SK-N-SH (cell line): ENCODE measurements around the gene THSD4. TPM values are rescaled to one million over a fixed set of nuclear protein-coding genes. Genes with fewer than 3 reads are reported as not detected.

Experiments used
- CTCF ChIA-PET: fragments of 300-600, 350-600 bp; formaldehyde crosslinking; extraction: SDS; loops from one replicate; lab custom pipeline; 2021; lab: Yijun Ruan, JAX
- POLR2A ChIA-PET: fragments of 350-600 bp; sonication (Branson Sonifier 250); formaldehyde crosslinking; extraction: SDS; loops from one replicate; lab custom pipeline; 2020; ENCODE audit warnings: antibody characterized with exemption, inconsistent platforms; lab: Yijun Ruan, JAX
- DNase-seq: peaks from one replicate; pipeline ENCODE4 v3.0.0; 2012
- H2AFZ ChIP-seq: fragments of 200-600 bp; sonication (generic); 2 replicates; pipeline ENCODE4 v1.8.1; 2016; ENCODE audit warnings: antibody characterized with exemption, mild to moderate bottlenecking, low read depth
- H3F3A ChIP-seq: fragments of 200-600 bp; sonication (generic); replicated peaks from 2 replicates; pipeline ENCODE3; 2016; ENCODE audit warnings: antibody characterized with exemption, mild to moderate bottlenecking; ENCODE audit not compliant: insufficient read depth
- H3K27ac ChIP-seq, 2 experiments: fragments of 200-500 bp in 1 of 2; fragments of 200-600 bp in 1 of 2; sonication (Bioruptor generic) in 1 of 2; sonication (generic), shearing (Covaris generic) in 1 of 2; 2 replicates each; pipeline versions ENCODE4 v1.5.1 to v1.6.1; 2014 to 2016; ENCODE audit warnings: low read depth in 2 of 2, inconsistent platforms in 1 of 2, low read length in 1 of 2, mild to moderate bottlenecking in 1 of 2, mixed read lengths in 1 of 2
- H3K27me3 ChIP-seq: fragments of 200-600 bp; sonication (generic), shearing (Covaris generic); 2 replicates; pipeline ENCODE4 v1.6.1; 2016; ENCODE audit warnings: mixed run types; ENCODE audit not compliant: insufficient read depth
- H3K36me3 ChIP-seq, 2 experiments: fragments of 200-500 bp in 1 of 2; fragments of 200-600 bp in 1 of 2; sonication (Bioruptor generic) in 1 of 2; sonication (generic) in 1 of 2; replicated peaks in 1 of 2; 2 replicates each; pipeline versions ENCODE3 to v1.5.1; 2014 to 2016; ENCODE audit warnings: low read length in 1 of 2, mild to moderate bottlenecking in 1 of 2; ENCODE audit not compliant: insufficient read depth in 2 of 2, control insufficient read depth in 1 of 2
- H3K4me1 ChIP-seq, 2 experiments: fragments of 200-500 bp in 1 of 2; fragments of 200-600 bp in 1 of 2; sonication (Bioruptor generic) in 1 of 2; sonication (generic), shearing (Covaris generic) in 1 of 2; 2 replicates each; pipeline versions ENCODE4 v1.5.1 to v1.6.1; 2014 to 2016; ENCODE audit warnings: low read depth in 1 of 2, low read length in 1 of 2, mixed run types in 1 of 2; ENCODE audit not compliant: insufficient read depth in 2 of 2, control insufficient read depth in 1 of 2
- H3K4me2 ChIP-seq: fragments of 200-600 bp; sonication (generic), shearing (Covaris generic); 2 replicates; pipeline ENCODE4 v1.6.1; 2017; ENCODE audit warnings: mixed run types
- H3K4me3 ChIP-seq, 2 experiments: fragments of 200-500 bp in 1 of 2; fragments of 200-600 bp in 1 of 2; sonication (Bioruptor generic) in 1 of 2; sonication (generic), shearing (Covaris generic) in 1 of 2; 2 replicates each; pipeline versions ENCODE4 v1.5.1 to v1.8.1; 2014 to 2016; ENCODE audit warnings: low read depth in 2 of 2, inconsistent platforms in 1 of 2, low read length in 1 of 2, mild to moderate bottlenecking in 1 of 2, mixed read lengths in 1 of 2, moderate library complexity in 1 of 2
- H3K79me2 ChIP-seq: fragments of 200-600 bp; sonication (generic); 2 replicates; pipeline ENCODE4 v1.8.1; 2017; ENCODE audit warnings: mild to moderate bottlenecking; ENCODE audit not compliant: insufficient read depth
- H3K9ac ChIP-seq: fragments of 200-600 bp; sonication (generic); 2 replicates; pipeline ENCODE4 v1.6.1; 2017; ENCODE audit warnings: mixed run types
- H3K9me2 ChIP-seq: fragments of 200-600 bp; sonication (generic); 2 replicates; pipeline ENCODE4 v1.6.1; 2017; ENCODE audit warnings: mixed run types
- H3K9me3 ChIP-seq: fragments of 200-600 bp; sonication (generic); 2 replicates; pipeline ENCODE4 v1.6.1; 2017; ENCODE audit warnings: mixed run types, mild to moderate bottlenecking, moderate library complexity
- H4K20me1 ChIP-seq: fragments of 200-600 bp; sonication (generic); 2 replicates; pipeline ENCODE4 v1.6.1; 2017; ENCODE audit warnings: mild to moderate bottlenecking, mixed run types; ENCODE audit not compliant: insufficient read depth
- CHD2 ChIP-seq: fragments of 150-350 bp; IDR thresholded peaks from 2 replicates; pipeline ENCODE4 v1.6.1; 2018; ENCODE audit warnings: low read length; ENCODE audit not compliant: partially characterized antibody
- EP300 ChIP-seq, 2 experiments: IDR thresholded peaks; 2 replicates each; pipeline versions ENCODE4 v1.4.0 to v1.6.1; 2012; ENCODE audit warnings: borderline replicate concordance in 1 of 2, low read depth in 1 of 2, low read length in 1 of 2
- EZH2phosphoT487 ChIP-seq: fragments of 200-600 bp; sonication (generic); IDR thresholded peaks from 2 replicates; pipeline ENCODE4 v1.6.1; 2017; ENCODE audit warnings: low read depth, mixed run types, mild to moderate bottlenecking, antibody characterized with exemption, moderate library complexity, borderline replicate concordance
- FOXJ3 ChIP-seq: sonication (generic); formaldehyde crosslinking; IDR thresholded peaks from 2 replicates; pipeline ENCODE4 v1.5.1; 2020; ENCODE audit warnings: mild to moderate bottlenecking, missing genetic modification reagents
- MEF2A ChIP-seq: IDR thresholded peaks from 2 replicates; pipeline ENCODE4 v1.4.0; 2012; ENCODE audit warnings: low read depth, borderline replicate concordance
- MXI1 ChIP-seq: IDR thresholded peaks from 2 replicates; pipeline ENCODE4 v1.6.1; 2012; ENCODE audit warnings: mild to moderate bottlenecking, low read depth, low read length, improper control_type of control experiment
- PBX3 ChIP-seq: IDR thresholded peaks from 2 replicates; pipeline ENCODE4; 2012
- RAD21 ChIP-seq: IDR thresholded peaks from 2 replicates; pipeline ENCODE4 v1.6.1; 2012; ENCODE audit warnings: mild to moderate bottlenecking, low read length
- RFX5 ChIP-seq: IDR thresholded peaks from 2 replicates; pipeline ENCODE4 v1.6.1; 2012; ENCODE audit warnings: mild to moderate bottlenecking, improper control_type of control experiment, low read length
- RXRA ChIP-seq: IDR thresholded peaks from 2 replicates; pipeline ENCODE4 v1.4.0; 2012; ENCODE audit warnings: low read depth, mild to moderate bottlenecking, borderline replicate concordance
- TEAD4 ChIP-seq: IDR thresholded peaks from 2 replicates; pipeline ENCODE4 v1.4.0; 2012; ENCODE audit warnings: mild to moderate bottlenecking, borderline replicate concordance; ENCODE audit not compliant: insufficient read depth
- USF1 ChIP-seq: IDR thresholded peaks from 2 replicates; pipeline ENCODE4 v1.4.0; 2012; ENCODE audit warnings: low read depth, borderline replicate concordance
- YY1 ChIP-seq: IDR thresholded peaks from 2 replicates; pipeline ENCODE4 v1.4.0; 2012; ENCODE audit warnings: low read depth, mild to moderate bottlenecking
- WGBS: methylation state at CpG from one replicate; pipeline ENCODE4 v1.1.6; 2017; ENCODE audit warnings: low lambda C conversion rate; 5-methylcytosine and 5-hydroxymethylcytosine counted together
- polyA plus RNA-seq, 3 experiments: library from polyadenylated mRNA; depleted of rRNA; stranded (reverse); fragments of >200 nt; gene quantifications; 2 replicates each; pipeline ENCODE4 v1.2.3, GENCODE V29; 2012
- TF ChIP-seq, protein P1 (sequence below): fragments of 200-600 bp; sonication (generic); IDR thresholded peaks from 2 replicates; pipeline ENCODE4 v1.6.1; 2017; ENCODE audit warnings: antibody characterized with exemption, mild to moderate bottlenecking, moderate library complexity
- TF ChIP-seq, protein P2 (sequence below): fragments of 150-350 bp; IDR thresholded peaks from 2 replicates; pipeline ENCODE4 v1.6.1; 2016; ENCODE audit warnings: mild to moderate bottlenecking, low read depth, low read length
- TF ChIP-seq, protein P3 (sequence below): IDR thresholded peaks from 2 replicates; pipeline ENCODE4 v1.6.1; 2012; ENCODE audit warnings: mild to moderate bottlenecking, low read depth, low read length, moderate library complexity
- TF ChIP-seq, protein P4 (sequence below): fragments of 150-350 bp; IDR thresholded peaks from 2 replicates; pipeline ENCODE4 v1.6.1; 2017; ENCODE audit warnings: antibody characterized with exemption, low read length, low read depth, borderline replicate concordance

THSD4 gene
- polyA plus RNA-seq, 1 of the 3 experiments (the other 2 are of a cell fraction): 79.1 TPM

GRCh38 chr15:71139241-71139640 is 24.0 kb downstream of the THSD4 start:
- no peak overlapping the region for H2AFZ ChIP-seq

DNA sequence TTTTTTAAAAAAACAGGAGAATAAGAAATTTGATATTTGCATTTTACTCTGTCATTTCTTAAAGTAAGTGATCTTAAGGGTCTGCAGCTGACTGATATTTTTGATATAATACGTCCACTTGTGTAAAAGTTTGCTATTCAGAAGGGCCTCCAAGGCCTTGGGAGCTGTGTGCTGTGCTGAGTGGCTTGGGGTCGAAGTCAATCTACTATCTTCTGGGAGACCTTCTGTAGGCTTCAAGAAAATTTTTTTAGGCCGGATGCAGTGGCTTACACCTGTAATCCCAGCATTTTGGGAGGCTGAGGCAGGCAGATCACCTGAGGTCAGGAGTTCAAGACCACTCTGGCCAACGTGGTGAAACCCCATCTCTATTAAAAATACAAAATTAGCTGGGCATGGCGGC is 26.3 kb downstream of the THSD4 start:
- Histone ChIP-seq H4K20me1 (no peaks in the 10 kb centered on the region), H3K27ac (no peak overlapping the region), H3K9ac (no peak overlapping the region), H3K79me2 (peaks cover 56% of the 10 kb centered on the region), H3K27me3 (no peaks in the 10 kb centered on the region), H3K9me2 (no peaks in the 10 kb centered on the region), H3K4me3 (no peak overlapping the region), H3K9me3 (no peaks in the 10 kb centered on the region), H3F3A (peaks cover 10% of the 10 kb centered on the region), H3K36me3 (peaks cover 0 to 25% of the 10 kb centered on the region in 2 experiments), H2AFZ (no peak overlapping the region), H3K4me1 (peaks cover 0 to 9% of the 10 kb centered on the region in 2 experiments; a peak in 2 of 4 replicates), H3K4me2 (no peak overlapping the region)
- 86% methylated on average over 5 of the region's 5 CpGs for WGBS
- TF ChIP-seq RXRA (no peak), CHD2 (no peak), FOXJ3 (no peak), YY1 (no peak), TEAD4 (no peak), PBX3 (no peak), USF1 (no peak), RFX5 (no peak), EP300 (IDR thresholded peaks at IDR 0.05; ENCODE audit: borderline replicate concordance in 1 of 2, low read depth in 1 of 2, low read length in 1 of 2) (no peak), EZH2phosphoT487 (no peak), MEF2A (no peak)
- TF ChIP-seq, protein P1, sequence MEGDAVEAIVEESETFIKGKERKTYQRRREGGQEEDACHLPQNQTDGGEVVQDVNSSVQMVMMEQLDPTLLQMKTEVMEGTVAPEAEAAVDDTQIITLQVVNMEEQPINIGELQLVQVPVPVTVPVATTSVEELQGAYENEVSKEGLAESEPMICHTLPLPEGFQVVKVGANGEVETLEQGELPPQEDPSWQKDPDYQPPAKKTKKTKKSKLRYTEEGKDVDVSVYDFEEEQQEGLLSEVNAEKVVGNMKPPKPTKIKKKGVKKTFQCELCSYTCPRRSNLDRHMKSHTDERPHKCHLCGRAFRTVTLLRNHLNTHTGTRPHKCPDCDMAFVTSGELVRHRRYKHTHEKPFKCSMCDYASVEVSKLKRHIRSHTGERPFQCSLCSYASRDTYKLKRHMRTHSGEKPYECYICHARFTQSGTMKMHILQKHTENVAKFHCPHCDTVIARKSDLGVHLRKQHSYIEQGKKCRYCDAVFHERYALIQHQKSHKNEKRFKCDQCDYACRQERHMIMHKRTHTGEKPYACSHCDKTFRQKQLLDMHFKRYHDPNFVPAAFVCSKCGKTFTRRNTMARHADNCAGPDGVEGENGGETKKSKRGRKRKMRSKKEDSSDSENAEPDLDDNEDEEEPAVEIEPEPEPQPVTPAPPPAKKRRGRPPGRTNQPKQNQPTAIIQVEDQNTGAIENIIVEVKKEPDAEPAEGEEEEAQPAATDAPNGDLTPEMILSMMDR: no peak
- TF ChIP-seq, protein P2, sequence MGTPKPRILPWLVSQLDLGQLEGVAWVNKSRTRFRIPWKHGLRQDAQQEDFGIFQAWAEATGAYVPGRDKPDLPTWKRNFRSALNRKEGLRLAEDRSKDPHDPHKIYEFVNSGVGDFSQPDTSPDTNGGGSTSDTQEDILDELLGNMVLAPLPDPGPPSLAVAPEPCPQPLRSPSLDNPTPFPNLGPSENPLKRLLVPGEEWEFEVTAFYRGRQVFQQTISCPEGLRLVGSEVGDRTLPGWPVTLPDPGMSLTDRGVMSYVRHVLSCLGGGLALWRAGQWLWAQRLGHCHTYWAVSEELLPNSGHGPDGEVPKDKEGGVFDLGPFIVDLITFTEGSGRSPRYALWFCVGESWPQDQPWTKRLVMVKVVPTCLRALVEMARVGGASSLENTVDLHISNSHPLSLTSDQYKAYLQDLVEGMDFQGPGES: no peak
- TF ChIP-seq, protein P3, sequence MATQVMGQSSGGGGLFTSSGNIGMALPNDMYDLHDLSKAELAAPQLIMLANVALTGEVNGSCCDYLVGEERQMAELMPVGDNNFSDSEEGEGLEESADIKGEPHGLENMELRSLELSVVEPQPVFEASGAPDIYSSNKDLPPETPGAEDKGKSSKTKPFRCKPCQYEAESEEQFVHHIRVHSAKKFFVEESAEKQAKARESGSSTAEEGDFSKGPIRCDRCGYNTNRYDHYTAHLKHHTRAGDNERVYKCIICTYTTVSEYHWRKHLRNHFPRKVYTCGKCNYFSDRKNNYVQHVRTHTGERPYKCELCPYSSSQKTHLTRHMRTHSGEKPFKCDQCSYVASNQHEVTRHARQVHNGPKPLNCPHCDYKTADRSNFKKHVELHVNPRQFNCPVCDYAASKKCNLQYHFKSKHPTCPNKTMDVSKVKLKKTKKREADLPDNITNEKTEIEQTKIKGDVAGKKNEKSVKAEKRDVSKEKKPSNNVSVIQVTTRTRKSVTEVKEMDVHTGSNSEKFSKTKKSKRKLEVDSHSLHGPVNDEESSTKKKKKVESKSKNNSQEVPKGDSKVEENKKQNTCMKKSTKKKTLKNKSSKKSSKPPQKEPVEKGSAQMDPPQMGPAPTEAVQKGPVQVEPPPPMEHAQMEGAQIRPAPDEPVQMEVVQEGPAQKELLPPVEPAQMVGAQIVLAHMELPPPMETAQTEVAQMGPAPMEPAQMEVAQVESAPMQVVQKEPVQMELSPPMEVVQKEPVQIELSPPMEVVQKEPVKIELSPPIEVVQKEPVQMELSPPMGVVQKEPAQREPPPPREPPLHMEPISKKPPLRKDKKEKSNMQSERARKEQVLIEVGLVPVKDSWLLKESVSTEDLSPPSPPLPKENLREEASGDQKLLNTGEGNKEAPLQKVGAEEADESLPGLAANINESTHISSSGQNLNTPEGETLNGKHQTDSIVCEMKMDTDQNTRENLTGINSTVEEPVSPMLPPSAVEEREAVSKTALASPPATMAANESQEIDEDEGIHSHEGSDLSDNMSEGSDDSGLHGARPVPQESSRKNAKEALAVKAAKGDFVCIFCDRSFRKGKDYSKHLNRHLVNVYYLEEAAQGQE: no peak
- no peak for DNase-seq
- POLR2A ChIA-PET: no interaction called here
- CTCF ChIA-PET: interaction anchor here (0.6 to 0.7 kb wide), 2 partner anchors 59 to 580 kb away, joined by 3 read pairs; no protein-coding TSS in a partner anchor

More at GRCh38 chr15:71139241-71139640, 24.0 kb downstream of the THSD4 start:
- peaks cover 0 to 19% of the 10 kb centered on the region in 2 experiments; a peak in 2 of 4 replicates for H3K4me1 ChIP-seq
- H3K9me3 ChIP-seq: no peaks in the 10 kb centered on the region
- TF ChIP-seq MXI1 (no peak), RAD21 (no peak), EP300 (IDR thresholded peaks at IDR 0.05; ENCODE audit: borderline replicate concordance in 1 of 2, low read depth in 1 of 2, low read length in 1 of 2) (no peak)
- TF ChIP-seq, protein P4, sequence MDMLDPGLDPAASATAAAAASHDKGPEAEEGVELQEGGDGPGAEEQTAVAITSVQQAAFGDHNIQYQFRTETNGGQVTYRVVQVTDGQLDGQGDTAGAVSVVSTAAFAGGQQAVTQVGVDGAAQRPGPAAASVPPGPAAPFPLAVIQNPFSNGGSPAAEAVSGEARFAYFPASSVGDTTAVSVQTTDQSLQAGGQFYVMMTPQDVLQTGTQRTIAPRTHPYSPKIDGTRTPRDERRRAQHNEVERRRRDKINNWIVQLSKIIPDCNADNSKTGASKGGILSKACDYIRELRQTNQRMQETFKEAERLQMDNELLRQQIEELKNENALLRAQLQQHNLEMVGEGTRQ: no peak
- 95% methylated on average over 1 of the region's 1 CpG for WGBS
- H3F3A ChIP-seq: peaks cover 14% of the 10 kb centered on the region
- no peak overlapping the region for H3K4me3 ChIP-seq
- H3K79me2 ChIP-seq: peaks cover 66% of the 10 kb centered on the region
- no peak overlapping the region for H3K9ac ChIP-seq
- ChIA-PET CTCF (no interaction called here), POLR2A (no interaction called here)
- H3K27ac ChIP-seq: no peak overlapping the region
- no peaks in the 10 kb centered on the region for H4K20me1 ChIP-seq
- H3K27me3 ChIP-seq: no peaks in the 10 kb centered on the region
- no peaks in the 10 kb centered on the region for H3K9me2 ChIP-seq
- H3K4me2 ChIP-seq: no peak overlapping the region
- no peak for DNase-seq
- peaks cover 0 to 18% of the 10 kb centered on the region in 2 experiments for H3K36me3 ChIP-seq
